ENCODE data around the gene SLC12A2.

SLC12A2 gene

DNA sequence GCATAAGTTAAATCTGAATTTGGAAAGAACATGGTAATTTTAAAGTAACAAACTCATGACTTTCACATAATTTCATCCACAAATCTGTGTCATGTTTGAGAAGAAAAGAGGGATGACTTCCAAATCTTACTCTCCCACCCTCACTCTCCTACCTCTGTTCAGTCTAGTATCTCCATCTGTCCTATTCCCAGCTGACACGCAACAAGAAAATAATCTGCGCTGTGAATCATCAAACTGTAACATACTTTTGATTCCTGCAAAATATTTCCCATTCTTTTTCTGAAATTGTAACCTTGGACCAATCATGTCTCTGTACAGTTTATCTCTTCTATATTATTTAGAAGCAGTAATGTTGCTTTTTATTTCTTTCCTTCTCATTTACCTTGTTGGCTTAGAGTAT is 91.4 kb downstream of the SLC12A2 start:
- DNase-seq: no peak

- DNase-seq: no peak
These were observed 108.8 kb downstream of the SLC12A2 start for GRCh38 chr5:128192368-128192767.

GRCh38 chr5:128193665-128194390 is 110.3 kb downstream of the SLC12A2 start:
- no peak for DNase-seq

DNA sequence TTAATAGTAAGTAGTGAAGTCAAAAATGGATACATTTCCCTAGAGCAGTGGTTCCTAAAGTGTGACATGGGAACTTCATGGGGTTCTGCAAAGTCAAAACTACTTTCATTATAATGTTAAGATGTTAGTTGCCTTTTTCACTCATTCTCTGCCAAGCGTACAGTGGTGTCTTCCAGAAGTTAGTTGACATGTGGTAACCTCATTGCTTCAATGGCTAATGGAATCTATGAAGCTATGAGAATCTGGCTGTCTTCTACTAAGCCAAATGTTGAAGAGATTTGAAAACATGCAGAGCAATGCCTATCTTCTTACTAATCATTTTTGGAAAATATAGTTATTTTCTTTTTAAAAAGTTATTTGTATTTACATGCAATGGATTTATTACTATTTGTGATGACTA is 111.8 kb downstream of the SLC12A2 start:
- no peak for DNase-seq

GRCh38 chr5:128196080-128196479 is 112.5 kb downstream of the SLC12A2 start:
- DNase-seq: no peak

DNA sequence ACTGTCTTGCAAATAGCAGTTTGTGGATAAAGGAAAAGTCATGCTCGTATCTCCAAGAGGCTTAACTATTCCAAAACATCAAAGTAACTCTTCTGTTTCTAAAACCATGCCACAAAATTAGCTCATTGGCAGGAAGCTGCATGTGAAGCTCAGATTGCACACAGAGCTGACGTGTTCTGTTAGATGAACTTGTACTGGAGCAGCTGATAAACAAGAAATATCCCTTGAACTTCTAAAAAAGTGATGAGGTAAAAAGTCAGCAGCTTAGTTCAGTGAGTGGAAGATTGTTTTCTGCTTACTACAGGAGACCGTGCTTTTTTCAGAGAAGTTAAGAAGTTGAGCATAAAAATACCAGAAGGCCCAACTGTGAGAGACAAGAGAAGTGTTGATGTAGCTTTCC is 113.2 kb downstream of the SLC12A2 start:
- no peak for DNase-seq

GRCh38 chr5:128197896-128198522 is 114.4 kb downstream of the SLC12A2 start:
- DNase-seq: no peak

DNA sequence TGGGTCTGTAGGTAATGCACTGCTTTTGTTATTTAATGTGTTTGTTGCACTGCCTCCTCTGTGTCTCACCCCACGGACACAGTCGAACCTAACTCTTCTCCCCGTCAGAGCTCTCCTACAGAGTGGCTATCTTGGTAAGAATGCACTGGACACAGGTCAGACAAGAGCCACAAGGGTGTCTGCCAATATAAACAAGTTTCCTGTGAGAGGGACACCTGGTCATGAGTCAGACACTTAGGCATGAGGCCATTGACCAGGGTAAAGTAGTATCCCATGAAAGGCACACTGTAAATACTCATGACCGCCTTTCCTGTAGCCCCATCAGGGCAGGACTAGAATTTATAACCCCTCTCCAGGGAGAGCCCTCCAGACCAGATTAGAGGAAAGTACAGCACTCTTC is 115.5 kb downstream of the SLC12A2 start:
- no peak for DNase-seq

DNA sequence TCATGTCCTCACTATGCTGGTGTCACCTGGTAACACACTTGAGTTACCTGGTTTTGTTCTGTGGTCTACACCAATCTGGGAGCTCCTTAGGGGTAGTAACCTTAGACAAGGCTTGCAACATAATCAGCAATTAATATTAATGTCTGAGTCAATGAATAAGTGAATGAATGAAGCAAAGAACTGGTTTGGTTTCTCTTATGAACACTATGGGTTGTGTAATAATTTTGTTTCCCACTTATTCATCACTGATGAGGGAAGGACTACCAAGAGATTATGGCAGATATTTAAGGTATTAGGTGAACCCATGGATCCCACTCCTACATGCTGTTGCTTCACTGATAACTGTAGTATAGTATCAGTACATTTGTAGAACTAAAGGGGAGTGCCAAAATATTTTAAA is 116.0 kb downstream of the SLC12A2 start:
- no peak for DNase-seq

GRCh38 chr5:128201065-128201926 is 117.7 kb downstream of the SLC12A2 start:
- DNase-seq: peak in 1 of 2 experiments; percentile 76

DNA sequence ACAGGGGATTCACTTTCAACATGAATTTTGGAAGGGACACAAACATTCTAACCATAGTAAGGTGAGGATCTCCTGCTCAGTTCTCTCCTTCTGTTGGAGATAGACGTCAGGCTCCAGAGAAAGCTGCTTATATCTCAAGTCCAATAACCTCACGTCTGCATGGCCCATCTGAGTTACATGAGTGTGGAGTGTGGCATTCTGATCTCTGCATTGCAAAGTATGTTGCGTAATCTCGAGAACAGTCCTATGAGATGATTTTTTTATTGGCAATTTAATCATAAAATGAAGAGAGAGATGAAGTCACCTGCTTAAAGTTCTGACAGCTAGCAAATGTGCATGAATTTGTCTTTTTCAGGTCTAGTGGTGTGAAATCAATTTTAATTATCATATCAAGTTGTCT is 118.8 kb downstream of the SLC12A2 start:
- no peak for DNase-seq

GRCh38 chr5:128208436-128208835 is 124.9 kb downstream of the SLC12A2 start:
- DNase-seq: no peak

DNA sequence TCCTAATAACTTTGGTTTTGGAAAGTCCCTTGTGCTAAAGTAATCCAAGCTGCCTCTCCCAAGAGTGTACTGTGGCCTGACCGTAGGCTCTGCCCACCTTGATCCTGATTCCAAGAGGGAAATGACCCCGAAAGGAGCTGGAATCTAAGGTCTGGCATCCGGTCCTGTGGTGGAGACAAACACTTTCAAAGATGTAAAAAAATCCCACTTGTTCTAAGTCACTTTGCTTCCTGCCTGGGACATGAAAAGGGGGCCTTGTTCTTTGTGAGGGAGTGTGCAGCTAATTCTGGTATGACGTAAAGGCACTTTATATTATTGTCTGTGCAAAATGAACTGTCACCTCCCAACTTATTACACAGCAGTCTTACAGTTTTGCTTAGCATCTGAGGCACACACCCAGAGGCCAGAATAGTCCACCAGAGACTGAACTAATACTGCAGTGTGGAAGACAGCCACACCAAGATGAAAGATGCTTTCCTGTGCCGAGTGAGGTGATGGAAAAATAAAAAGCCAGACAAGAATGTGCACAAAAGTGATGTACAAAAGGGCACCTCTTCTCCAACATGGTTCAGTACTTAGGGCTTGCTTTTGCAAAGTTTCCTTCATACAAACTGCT is 128.7 kb downstream of the SLC12A2 start:
- no peak for DNase-seq

GRCh38 chr5:128213340-128213739 is 129.8 kb downstream of the SLC12A2 start:
- DNase-seq: peak; percentile 20 to 70

GRCh38 chr5:128213833-128214232 is 130.3 kb downstream of the SLC12A2 start:
- no peak for DNase-seq

GRCh38 chr5:128216285-128216684 is 132.7 kb downstream of the SLC12A2 start:
- no peak for DNase-seq

GRCh38 chr5:128216860-128217531 is 133.4 kb downstream of the SLC12A2 start:
- no peak for DNase-seq

GRCh38 chr5:128220841-128221240 is 137.3 kb downstream of the SLC12A2 start:
- DNase-seq: no peak

- DNase-seq: no peak
These were observed 140.8 kb downstream of the SLC12A2 start for GRCh38 chr5:128224336-128224735.

- DNase-seq: no peak
These were observed 141.9 kb downstream of the SLC12A2 start for GRCh38 chr5:128225245-128226030.

DNA sequence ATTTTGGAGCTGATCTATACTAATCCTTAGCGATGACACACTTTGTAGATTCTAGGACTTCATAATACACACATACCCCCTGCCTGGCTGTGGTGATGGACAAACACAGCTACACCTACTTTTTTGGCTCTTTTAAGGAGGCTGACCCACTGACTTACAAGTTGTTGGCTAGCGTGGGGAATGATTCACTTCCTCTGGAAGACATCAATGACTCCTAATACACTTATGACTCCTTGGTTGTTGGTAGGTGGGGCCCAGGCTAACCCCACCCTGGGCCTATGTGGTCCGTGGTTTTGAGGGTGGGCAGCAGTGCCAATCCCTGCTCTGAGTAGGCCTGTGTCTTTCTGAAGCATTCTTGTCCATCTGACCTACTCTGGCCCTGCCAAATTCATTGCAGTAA is 144.4 kb downstream of the SLC12A2 start:
- no peak for DNase-seq

DNA sequence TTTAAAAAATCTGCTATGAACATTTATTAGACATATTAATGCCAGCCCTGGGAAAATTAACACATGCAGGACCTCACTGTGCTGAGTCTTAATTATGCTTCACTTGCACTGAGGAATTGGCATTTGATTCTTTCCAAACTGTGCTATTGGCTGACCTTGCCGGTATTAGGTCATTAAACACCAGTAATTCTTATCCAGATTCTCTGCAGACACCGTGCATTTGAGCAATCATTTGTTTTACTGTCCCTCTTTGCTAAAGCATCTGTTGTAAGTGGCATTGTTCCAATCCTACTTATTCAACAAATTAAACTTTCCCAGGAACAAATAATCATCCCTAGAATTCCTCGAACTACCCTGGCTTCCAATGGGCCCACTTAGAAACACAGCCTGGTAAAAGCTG is 145.0 kb downstream of the SLC12A2 start:
- no peak for DNase-seq
